Endodermal cell (in vitro differentiated cells): ENCODE data around the gene TBX1. TPM values are rescaled to one million over a fixed set of nuclear protein-coding genes. Genes with fewer than 3 reads are reported as not detected.

Experiments
- DNase-seq: peaks from one replicate; pipeline ENCODE4 v3.0.0-alpha.2; 2017
- H3K27ac ChIP-seq: 2 replicates; pipeline ENCODE4 v1.5.1; 2013; ENCODE audit warnings: mild to moderate bottlenecking, low read depth, low read length, moderate library complexity
- H3K27me3 ChIP-seq: 2 replicates; pipeline ENCODE4 v1.6.1; 2013; ENCODE audit warnings: mild to moderate bottlenecking, low read length, moderate library complexity; ENCODE audit not compliant: insufficient read depth, control insufficient read depth, poor library complexity, severe bottlenecking
- H3K36me3 ChIP-seq: 2 replicates; pipeline ENCODE4 v1.7.0; 2013; ENCODE audit warnings: mild to moderate bottlenecking, low read length, moderate library complexity; ENCODE audit not compliant: control insufficient read depth, insufficient read depth
- H3K4me1 ChIP-seq: one replicate; pipeline ENCODE4 v1.7.0; 2013; ENCODE audit warnings: low read length; ENCODE audit not compliant: control insufficient read depth, insufficient read depth
- H3K4me3 ChIP-seq: 2 replicates; pipeline ENCODE4 v1.5.1; 2013; ENCODE audit warnings: mild to moderate bottlenecking, low read length, moderate library complexity
- H3K9ac ChIP-seq: 2 replicates; pipeline ENCODE4 v1.6.1; 2013; ENCODE audit warnings: mild to moderate bottlenecking, low read length, moderate library complexity; ENCODE audit not compliant: poor library complexity, severe bottlenecking; ENCODE audit errors: extremely low read depth
- H3K9me3 ChIP-seq: 2 replicates; pipeline ENCODE4 v1.6.1; 2013; ENCODE audit warnings: mild to moderate bottlenecking, low read length, moderate library complexity; ENCODE audit not compliant: control insufficient read depth
- H3K27ac Mint-ChIP-seq: 2 replicates; pipeline ENCODE4 v1.8.0; 2020; ENCODE audit warnings: mixed read lengths
- H3K27me3 Mint-ChIP-seq: 2 replicates; pipeline ENCODE4 v1.8.0; 2021; ENCODE audit warnings: mild to moderate bottlenecking, mixed read lengths; ENCODE audit not compliant: insufficient read depth
- H3K36me3 Mint-ChIP-seq: 2 replicates; pipeline ENCODE4 v1.8.0; 2020; ENCODE audit warnings: low read depth, mixed read lengths
- H3K4me1 Mint-ChIP-seq: 2 replicates; pipeline ENCODE4 v1.8.0; 2020; ENCODE audit warnings: mixed read lengths
- H3K4me3 Mint-ChIP-seq: 2 replicates; pipeline ENCODE4 v1.8.0; 2020; ENCODE audit warnings: mild to moderate bottlenecking, moderate library complexity, mixed read lengths
- H3K9me3 Mint-ChIP-seq: 2 replicates; pipeline ENCODE4 v1.8.0; 2020; ENCODE audit warnings: mild to moderate bottlenecking, mixed read lengths
- WGBS, 2 experiments: methylation state at CpG; one replicate each; pipeline versions ENCODE4 v1.1.5 to v1.1.7; 2013; ENCODE audit warnings: missing lambda C conversion rate in 2 of 2, mixed read lengths in 1 of 2; ENCODE audit not compliant: insufficient coverage in 1 of 2, insufficient read length in 1 of 2; 5-methylcytosine and 5-hydroxymethylcytosine counted together
- total RNA-seq, 2 donors: library from RNA; stranded (reverse); fragmentation: NEBNext Ultra II Directional in 1 of 2; extraction: Animal tissue kit (Norgen Biotek cat#: 25700) in 1 of 2; gene quantifications; 2 replicates in 1 of 2; 3 replicates in 1 of 2; pipeline ENCODE4 v1.2.1, GENCODE V29; 2021
- TF ChIP-seq, protein P1 (sequence below): fragments of 200-600 bp; sonication (generic); conservative IDR thresholded peaks from 2 replicates; pipeline ENCODE4 v1.5.0; 2021; ENCODE audit warnings: antibody characterized with exemption, mild to moderate bottlenecking

TBX1 gene
- total RNA-seq, 2 donors from 2014 or later = 1.3 TPM; not detected in 1

DNA sequence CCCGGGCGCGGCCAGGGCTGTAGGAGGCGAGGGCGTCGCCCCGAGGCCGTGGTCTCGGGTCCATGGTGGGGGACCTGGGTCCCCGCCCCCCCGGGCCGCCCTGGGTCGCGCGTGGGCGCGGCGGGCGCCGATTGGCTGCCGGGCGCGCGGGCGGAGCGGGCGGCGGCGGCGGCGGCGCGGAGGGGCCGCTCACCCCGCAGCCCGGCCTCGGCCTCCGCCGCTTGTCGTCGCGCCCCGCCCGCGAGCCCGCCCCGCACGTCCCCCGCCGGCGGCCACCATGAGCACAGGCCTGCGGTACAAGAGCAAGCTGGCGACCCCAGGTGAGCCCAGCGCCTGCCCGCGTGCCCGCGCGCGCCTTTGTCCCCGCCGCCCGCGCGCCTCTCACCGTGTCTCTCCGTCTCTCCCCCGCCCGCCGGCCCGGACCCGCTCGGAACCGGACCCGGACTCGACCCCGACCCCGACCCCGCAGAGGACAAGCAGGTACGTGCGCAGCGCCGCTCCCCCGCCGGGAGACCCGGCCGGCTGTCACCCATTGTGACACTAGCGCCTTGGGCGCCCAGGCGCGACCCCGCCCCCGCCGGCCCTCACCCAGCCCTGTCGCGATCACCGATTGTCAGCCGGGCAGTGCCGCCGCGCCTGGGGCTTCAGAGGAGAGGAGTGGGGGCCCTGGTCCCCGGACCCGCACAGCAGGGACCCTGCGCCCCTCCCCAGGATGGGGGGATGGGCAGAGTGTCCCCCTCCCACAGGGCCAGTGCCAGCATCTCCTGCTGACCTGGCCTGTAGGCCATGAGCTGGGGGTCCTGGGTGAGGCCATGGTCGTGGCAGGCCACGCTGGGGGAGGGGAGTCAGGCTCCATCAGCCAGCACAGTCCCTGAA is 46.0 kb upstream of the TBX1 start, which contains the start of gene SEPTIN5:
Gene SEPTIN5, plus strand, starts transcription at position 192 of the 876 bp plus-strand sequence. Its CDS starts 86 bp downstream, at position 278.
- peaks cover 63% of the 10 kb centered on the region for H3K27me3 ChIP-seq
- H3K4me1 ChIP-seq = peaks cover 7% of the 10 kb centered on the region
- H3K36me3 Mint-ChIP-seq = no peaks in the 10 kb centered on the region
- H3K27me3 Mint-ChIP-seq = peaks cover 37% of the 10 kb centered on the region
- H3K9ac ChIP-seq = no peak within 1 kb of the TSS
- DNase-seq = no peak
- H3K9me3 Mint-ChIP-seq = no peaks in the 10 kb centered on the region
- peak within 1 kb of the TSS; percentile 58 for H3K4me3 ChIP-seq
- no peaks in the 10 kb centered on the region for H3K9me3 ChIP-seq
- H3K4me1 Mint-ChIP-seq = peaks cover 8% of the 10 kb centered on the region
- H3K4me3 Mint-ChIP-seq = peak within 1 kb of the TSS; percentile 61
- H3K27ac ChIP-seq = no peak within 1 kb of the TSS
- TF ChIP-seq, protein P1, sequence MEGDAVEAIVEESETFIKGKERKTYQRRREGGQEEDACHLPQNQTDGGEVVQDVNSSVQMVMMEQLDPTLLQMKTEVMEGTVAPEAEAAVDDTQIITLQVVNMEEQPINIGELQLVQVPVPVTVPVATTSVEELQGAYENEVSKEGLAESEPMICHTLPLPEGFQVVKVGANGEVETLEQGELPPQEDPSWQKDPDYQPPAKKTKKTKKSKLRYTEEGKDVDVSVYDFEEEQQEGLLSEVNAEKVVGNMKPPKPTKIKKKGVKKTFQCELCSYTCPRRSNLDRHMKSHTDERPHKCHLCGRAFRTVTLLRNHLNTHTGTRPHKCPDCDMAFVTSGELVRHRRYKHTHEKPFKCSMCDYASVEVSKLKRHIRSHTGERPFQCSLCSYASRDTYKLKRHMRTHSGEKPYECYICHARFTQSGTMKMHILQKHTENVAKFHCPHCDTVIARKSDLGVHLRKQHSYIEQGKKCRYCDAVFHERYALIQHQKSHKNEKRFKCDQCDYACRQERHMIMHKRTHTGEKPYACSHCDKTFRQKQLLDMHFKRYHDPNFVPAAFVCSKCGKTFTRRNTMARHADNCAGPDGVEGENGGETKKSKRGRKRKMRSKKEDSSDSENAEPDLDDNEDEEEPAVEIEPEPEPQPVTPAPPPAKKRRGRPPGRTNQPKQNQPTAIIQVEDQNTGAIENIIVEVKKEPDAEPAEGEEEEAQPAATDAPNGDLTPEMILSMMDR = no peak
- H3K36me3 ChIP-seq = no peaks in the 10 kb centered on the region
- H3K27ac Mint-ChIP-seq = no peak within 1 kb of the TSS
- 1 to 3% methylated on average over 26 to 106 of the region's 106 CpGs for WGBS, 2 experiments

DNA sequence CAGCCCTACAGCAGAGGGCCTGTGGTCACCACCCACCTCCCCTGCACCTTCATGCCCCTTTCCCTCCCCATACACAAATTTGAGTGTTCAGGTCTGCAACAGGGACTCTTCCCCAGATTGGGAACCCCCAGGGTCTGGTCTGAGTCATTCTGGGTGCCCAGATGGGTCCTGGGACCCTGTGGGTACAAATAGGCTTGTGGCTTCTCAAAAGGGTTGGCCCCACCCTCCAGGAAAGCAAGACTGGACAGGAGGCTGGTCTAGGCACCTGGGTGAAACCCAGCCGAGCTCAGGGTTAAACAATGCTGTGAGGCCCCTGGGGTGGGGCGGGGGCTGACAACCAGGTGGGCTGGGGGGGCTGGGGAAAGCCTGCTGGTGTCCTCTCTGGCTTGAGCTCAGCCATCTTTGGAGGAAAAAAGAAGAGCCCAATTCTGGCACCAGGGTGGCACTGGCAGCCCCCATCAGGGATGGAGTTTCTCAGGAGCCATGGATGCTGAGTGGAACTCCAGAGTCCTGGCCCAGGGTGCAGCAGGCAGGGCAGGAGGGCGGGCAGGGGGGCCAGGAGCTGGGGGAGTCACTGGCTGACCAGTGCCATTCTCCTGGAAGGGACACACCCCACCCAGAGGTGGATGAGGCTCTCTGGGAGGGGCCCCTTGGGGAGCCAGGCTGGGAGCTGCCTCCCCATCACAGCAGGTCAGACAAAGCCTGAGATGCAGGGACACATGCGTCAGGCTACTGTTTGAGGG is 45.2 kb upstream of the TBX1 start:
- H3K9me3 ChIP-seq = no peaks in the 10 kb centered on the region
- peaks cover under 1% of the 10 kb centered on the region for H3K4me1 Mint-ChIP-seq
- no peaks in the 10 kb centered on the region for H3K36me3 ChIP-seq
- H3K4me1 ChIP-seq = no peaks in the 10 kb centered on the region
- no peak overlapping the region for H3K9ac ChIP-seq
- TF ChIP-seq, protein P1 = no peak
- H3K4me3 Mint-ChIP-seq = peak overlapping the region; percentile 61
- no peak for DNase-seq
- H3K27ac ChIP-seq = no peak overlapping the region
- peak overlapping the region; percentile 58 for H3K4me3 ChIP-seq
- no peak overlapping the region for H3K27ac Mint-ChIP-seq
- H3K36me3 Mint-ChIP-seq = peaks cover 2% of the 10 kb centered on the region
- WGBS, 2 experiments = 88 to 100% methylated on average over 1 to 4 of the region's 4 CpGs
- peaks cover 45% of the 10 kb centered on the region for H3K27me3 Mint-ChIP-seq
- no peaks in the 10 kb centered on the region for H3K9me3 Mint-ChIP-seq
- H3K27me3 ChIP-seq = peaks cover 71% of the 10 kb centered on the region

DNA sequence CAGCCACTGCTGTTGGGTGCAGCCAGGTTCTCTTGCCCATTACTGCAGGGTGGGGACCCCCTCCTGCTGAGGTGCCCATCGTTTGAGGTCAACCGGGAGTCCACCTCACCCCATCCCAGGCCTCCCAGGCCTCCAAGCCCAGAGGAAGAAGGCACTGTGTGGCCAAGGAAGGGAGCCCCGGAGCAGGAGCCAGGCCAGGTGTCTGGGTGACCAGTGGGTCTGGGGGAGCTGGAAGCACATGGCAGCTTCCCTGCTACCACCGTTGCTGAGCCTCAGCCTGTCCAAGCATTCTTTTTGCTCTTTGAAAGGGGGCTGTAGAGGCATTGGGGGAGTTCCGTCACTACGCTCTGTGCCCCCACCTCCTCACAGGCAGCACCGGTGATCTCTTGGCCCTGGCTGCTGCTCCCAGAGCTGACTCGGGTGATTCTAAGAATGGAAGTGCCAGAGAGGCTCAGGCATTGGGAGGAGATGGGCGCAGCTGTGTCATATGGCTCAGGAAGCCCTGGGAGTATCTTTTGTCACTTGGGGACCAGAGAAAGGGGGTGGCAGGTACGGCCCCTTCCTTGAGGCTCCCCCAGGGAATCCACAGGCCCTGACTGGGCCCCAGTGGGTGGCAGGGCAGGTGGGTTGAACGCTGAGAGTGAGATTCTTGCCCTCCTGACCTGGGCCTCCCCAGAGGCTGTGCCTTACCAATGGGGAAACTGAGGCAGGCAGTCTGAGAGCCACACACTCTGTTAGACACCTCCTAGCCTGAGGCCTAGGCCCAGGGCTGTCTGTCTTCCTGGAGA is 44.3 kb upstream of the TBX1 start:
- H3K9me3 ChIP-seq = no peaks in the 10 kb centered on the region
- H3K27me3 ChIP-seq = peaks cover 80% of the 10 kb centered on the region
- H3K27ac Mint-ChIP-seq = no peak overlapping the region
- no peak overlapping the region for H3K4me3 Mint-ChIP-seq
- no peaks in the 10 kb centered on the region for H3K4me1 ChIP-seq
- no peak overlapping the region for H3K9ac ChIP-seq
- H3K36me3 ChIP-seq = no peaks in the 10 kb centered on the region
- H3K36me3 Mint-ChIP-seq = peaks cover 9% of the 10 kb centered on the region
- H3K9me3 Mint-ChIP-seq = no peaks in the 10 kb centered on the region
- H3K27me3 Mint-ChIP-seq = peaks cover 54% of the 10 kb centered on the region
- WGBS, 2 experiments = 86 to 91% methylated on average over 9 to 11 of the region's 11 CpGs
- no peaks in the 10 kb centered on the region for H3K4me1 Mint-ChIP-seq
- TF ChIP-seq, protein P1 = no peak
- no peak overlapping the region for H3K27ac ChIP-seq
- DNase-seq = no peak
- no peak overlapping the region for H3K4me3 ChIP-seq
